ENCODE data around the gene PSMC6. TPM values are rescaled to one million over a fixed set of nuclear protein-coding genes. Genes with fewer than 3 reads are reported as not detected.
A peak's percentile ranks its signal among the peaks of the same experiment; 100 is the strongest.

PSMC6 gene
- total RNA-seq, 1 donor from 2014 or later: 97.6 TPM

GRCh38 chr14:52738409-52738808, 31.4 kb downstream of the PSMC6 start:
- H3K27ac Mint-ChIP-seq: no peak overlapping the region
- peaks cover 66% of the 10 kb centered on the region for H3K4me1 Mint-ChIP-seq
- H3K36me3 Mint-ChIP-seq (ENCODE audit: low read depth): peaks cover 30% of the 10 kb centered on the region
- DNase-seq (no peak), ATAC-seq (ENCODE audit: low read depth) (no peak)
- ChIA-PET POLR2A (no interaction called here), CTCF (no interaction called here)
- no peak for TF ChIP-seq CTCF (IDR thresholded peaks at IDR 0.05)
- H3K4me3 Mint-ChIP-seq: no peak overlapping the region
- H3K27me3 Mint-ChIP-seq: no peaks in the 10 kb centered on the region
- no peaks in the 10 kb centered on the region for H3K9me3 Mint-ChIP-seq
- intact Hi-C loops (cut with micrococcal nuclease): loop anchor here (1.0 kb wide), 1 partner anchor 8 kb away; the partner anchor contains the start of gene STYX

GRCh38 chr14:52740751-52741150, 33.8 kb downstream of the PSMC6 start:
- CTCF ChIA-PET: no interaction called here
- Mint-ChIP-seq H3K36me3 (ENCODE audit: low read depth) (peaks cover 18% of the 10 kb centered on the region), H3K27me3 (no peaks in the 10 kb centered on the region), H3K27ac (peak overlapping the region; percentile 3), H3K4me3 (no peak overlapping the region), H3K9me3 (no peaks in the 10 kb centered on the region), H3K4me1 (peaks cover 52% of the 10 kb centered on the region)
- ATAC-seq (ENCODE audit: low read depth): no peak
- no peak for TF ChIP-seq CTCF (IDR thresholded peaks at IDR 0.05)
- intact Hi-C loops (cut with micrococcal nuclease): loop anchor here (5.0 kb wide), 1 partner anchor 33 kb away; the partner anchor contains the start of gene PSMC6
- POLR2A ChIA-PET: interaction anchor here (3.3 kb wide), 1 partner anchor 11 kb away, joined by 37 read pairs; the partner anchor contains the start of gene STYX
- DNase-seq: no peak

DNA sequence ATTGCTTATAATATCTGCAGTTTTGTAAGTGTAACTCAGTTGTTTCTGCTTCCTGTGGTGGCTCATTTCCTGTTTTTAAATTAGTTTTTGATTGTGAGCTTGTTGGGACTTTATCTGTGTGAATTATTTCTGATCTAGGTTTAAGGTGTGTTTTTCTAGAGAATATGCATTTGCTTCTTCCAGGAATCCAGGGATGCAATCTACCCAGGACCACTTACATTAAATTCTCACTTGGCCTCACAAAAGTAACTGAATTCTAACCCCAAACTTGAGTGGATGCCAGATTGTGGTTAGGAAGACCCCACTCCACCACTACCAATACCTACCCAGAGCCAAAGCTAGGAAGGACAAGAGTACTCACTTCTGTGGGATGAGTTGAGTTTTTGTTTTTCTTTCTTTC, 34.9 kb downstream of the PSMC6 start:
- ATAC-seq (ENCODE audit: low read depth) (peak; percentile 10), DNase-seq (no peak)
- Mint-ChIP-seq H3K4me1 (peaks cover 42% of the 10 kb centered on the region), H3K9me3 (no peaks in the 10 kb centered on the region), H3K27me3 (no peaks in the 10 kb centered on the region), H3K27ac (peak overlapping the region; percentile 87), H3K4me3 (peak overlapping the region; percentile 73), H3K36me3 (ENCODE audit: low read depth) (peaks cover 25% of the 10 kb centered on the region)
- TF ChIP-seq CTCF (IDR thresholded peaks at IDR 0.05): no peak
- intact Hi-C loops (cut with micrococcal nuclease): loop anchor here (1.0 to 5.0 kb wide), 2 partner anchors 12 to 35 kb away; partner anchors contain the start of genes PSMC6 and STYX
- ChIA-PET POLR2A (interaction anchor here (0.6 to 3.3 kb wide), 8 partner anchors 11 to 1910 kb away, joined by 3 to 37 read pairs (median 4); partner anchors contain the start of gene STYX), CTCF (interaction anchor here (1.0 kb wide), 1 partner anchor 14 kb away, joined by 3 read pairs; no protein-coding TSS in a partner anchor)

- DNase-seq: no peak
- ChIA-PET POLR2A (no interaction called here), CTCF (no interaction called here)
- no peaks in the 10 kb centered on the region for H3K27me3 Mint-ChIP-seq
- no peaks in the 10 kb centered on the region for H3K9me3 Mint-ChIP-seq
- peaks cover 3% of the 10 kb centered on the region for H3K4me1 Mint-ChIP-seq
- ATAC-seq (ENCODE audit: low read depth): no peak
- no peak overlapping the region for H3K4me3 Mint-ChIP-seq
- no peak for TF ChIP-seq CTCF (IDR thresholded peaks at IDR 0.05)
- H3K27ac Mint-ChIP-seq: no peak overlapping the region
- H3K36me3 Mint-ChIP-seq (ENCODE audit: low read depth): peaks cover 46% of the 10 kb centered on the region
- intact Hi-C loops (cut with micrococcal nuclease): no loop called here
Measured at GRCh38 chr14:52748647-52749292, 41.8 kb downstream of the PSMC6 start.

- H3K4me3 Mint-ChIP-seq: no peak overlapping the region
- intact Hi-C loops (cut with micrococcal nuclease): no loop called here
- no peaks in the 10 kb centered on the region for H3K27me3 Mint-ChIP-seq
- ATAC-seq (ENCODE audit: low read depth): no peak
- no peaks in the 10 kb centered on the region for H3K9me3 Mint-ChIP-seq
- ChIA-PET CTCF (interaction anchor here (0.6 to 0.9 kb wide), 2 partner anchors 13 to 59 kb away, joined by 3 read pairs; no protein-coding TSS in a partner anchor), POLR2A (interaction anchor here (0.7 kb wide), 2 partner anchors 32 to 1962 kb away, joined by 3 to 7 read pairs; no protein-coding TSS in a partner anchor)
- H3K27ac Mint-ChIP-seq: no peak overlapping the region
- no peaks in the 10 kb centered on the region for H3K4me1 Mint-ChIP-seq
- DNase-seq: no peak
- peaks cover 25% of the 10 kb centered on the region for H3K36me3 Mint-ChIP-seq (ENCODE audit: low read depth)
- no peak for TF ChIP-seq CTCF (IDR thresholded peaks at IDR 0.05)
Measured at GRCh38 chr14:52755607-52756316, 48.8 kb downstream of the PSMC6 start.

Data from activated B cell treated with CpG ODN at 0.5 μM for 24 hours (primary cell).